ENCODE results near the gene TALDO1.

TALDO1 gene

DNA sequence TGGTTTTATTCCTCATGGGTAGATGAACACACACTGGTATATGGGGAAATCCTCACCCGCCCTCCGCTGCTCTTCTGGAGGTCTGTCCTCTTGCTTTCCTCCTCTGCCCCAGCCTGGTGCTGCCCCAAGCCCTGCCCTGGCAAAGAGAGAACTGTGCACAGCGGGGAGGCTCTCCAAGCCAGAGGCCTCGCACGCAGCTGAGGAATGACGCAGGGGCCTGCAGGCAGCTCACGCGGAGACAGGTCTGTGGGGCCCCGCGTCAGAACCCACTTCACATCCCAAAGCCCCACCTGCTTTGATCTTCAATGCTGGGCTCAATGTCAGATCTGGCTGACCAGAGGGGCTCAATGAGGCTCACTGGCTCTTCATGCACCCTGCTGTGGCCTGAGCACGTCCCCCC, 20.0 kb downstream of the TALDO1 start:
- no peak for DNase-seq (ENCODE audit: extremely low spot score)
- CTCF ChIA-PET = no interaction called here
- TF ChIP-seq TARDBP (IDR thresholded peaks at IDR 0.05) (no peak), CTBP1 (IDR thresholded peaks at IDR 0.05; ENCODE audit: borderline replicate concordance) (no peak), FOXK2 (IDR thresholded peaks at IDR 0.05) (no peak), SUZ12 (IDR thresholded peaks at IDR 0.05) (no peak), L3MBTL2 (conservative IDR thresholded peaks at IDR 0.05) (no peak), ARNT (IDR thresholded peaks at IDR 0.05) (no peak), PKNOX1 (IDR thresholded peaks at IDR 0.05) (no peak), HDGF (IDR thresholded peaks at IDR 0.05; ENCODE audit: borderline replicate concordance) (no peak), NFRKB (IDR thresholded peaks at IDR 0.05) (no peak), LEF1 (IDR thresholded peaks at IDR 0.05; ENCODE audit: borderline replicate concordance) (no peak), SP1 (IDR thresholded peaks at IDR 0.05) (no peak), ZNF384 (IDR thresholded peaks at IDR 0.05) (no peak), BHLHE40 (IDR thresholded peaks at IDR 0.05; ENCODE audit: borderline replicate concordance) (no peak), FOXA1 (IDR thresholded peaks at IDR 0.05) (no peak), ELF4 (IDR thresholded peaks at IDR 0.05) (no peak), FOXM1 (IDR thresholded peaks at IDR 0.05; ENCODE audit: borderline replicate concordance) (no peak)
- POLR2A ChIA-PET = interaction anchor here (1.8 kb wide), 1 partner anchor 10 kb away, joined by 5 read pairs; the partner anchor contains the start of gene GATD1

DNA sequence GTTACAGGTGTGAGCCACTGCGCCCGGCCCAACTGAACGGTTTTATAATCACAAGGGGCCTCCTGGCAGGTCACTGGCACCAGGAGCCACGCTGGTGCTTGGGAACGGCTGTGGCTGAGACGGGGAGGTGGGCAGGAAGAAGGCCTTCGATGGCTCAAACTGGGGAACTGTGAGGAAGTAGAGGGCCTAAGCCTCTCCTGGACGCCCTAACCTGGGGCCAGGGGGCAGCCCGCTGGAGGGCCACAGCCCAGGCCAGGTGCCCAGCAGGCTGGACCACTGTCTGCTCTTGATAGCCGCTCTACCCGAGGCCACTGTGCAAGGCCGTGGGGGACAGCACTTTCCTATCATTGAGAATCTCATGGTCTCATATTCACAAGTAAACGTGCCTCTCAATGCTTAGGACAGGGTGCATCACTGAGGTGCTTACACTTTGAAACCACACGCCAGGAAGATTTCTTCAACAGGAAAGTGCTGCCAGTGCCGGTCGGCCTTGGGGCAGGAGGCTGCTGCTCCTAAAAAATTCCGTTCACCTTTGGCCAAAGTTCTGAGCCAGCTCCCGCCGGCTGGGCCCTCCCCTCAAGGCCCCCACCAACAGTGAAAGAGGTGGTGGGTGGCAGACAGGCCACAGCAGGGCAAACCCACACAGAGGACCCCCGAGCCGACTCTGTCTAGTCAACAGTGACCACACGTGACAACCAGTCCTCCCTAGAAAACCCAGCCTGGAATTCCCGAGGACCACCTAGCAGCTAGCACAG, 22.8 kb downstream of the TALDO1 start:
- no peak for TF ChIP-seq ELF4 (IDR thresholded peaks at IDR 0.05)
- no peak for TF ChIP-seq FOXK2 (IDR thresholded peaks at IDR 0.05)
- no peak for TF ChIP-seq NFRKB (IDR thresholded peaks at IDR 0.05)
- no peak for TF ChIP-seq ARNT (IDR thresholded peaks at IDR 0.05)
- TF ChIP-seq HDGF (IDR thresholded peaks at IDR 0.05; ENCODE audit: borderline replicate concordance) = no peak
- no peak for TF ChIP-seq FOXM1 (IDR thresholded peaks at IDR 0.05; ENCODE audit: borderline replicate concordance)
- no peak for TF ChIP-seq ZNF384 (IDR thresholded peaks at IDR 0.05)
- TF ChIP-seq LEF1 (IDR thresholded peaks at IDR 0.05; ENCODE audit: borderline replicate concordance) = no peak
- TF ChIP-seq SP1 (IDR thresholded peaks at IDR 0.05) = no peak
- TF ChIP-seq FOXA1 (IDR thresholded peaks at IDR 0.05) = no peak
- no peak for TF ChIP-seq TARDBP (IDR thresholded peaks at IDR 0.05)
- no peak for TF ChIP-seq CTBP1 (IDR thresholded peaks at IDR 0.05; ENCODE audit: borderline replicate concordance)
- TF ChIP-seq SUZ12 (IDR thresholded peaks at IDR 0.05) = no peak
- no peak for TF ChIP-seq BHLHE40 (IDR thresholded peaks at IDR 0.05; ENCODE audit: borderline replicate concordance)
- no peak for TF ChIP-seq PKNOX1 (IDR thresholded peaks at IDR 0.05)
- no peak for TF ChIP-seq L3MBTL2 (conservative IDR thresholded peaks at IDR 0.05)
- CTCF ChIA-PET = no interaction called here
- no peak for DNase-seq (ENCODE audit: extremely low spot score)
- POLR2A ChIA-PET = no interaction called here

GRCh38 chr11:770642-771616, 23.7 kb downstream of the TALDO1 start:
- ChIA-PET POLR2A (interaction anchor here (1.2 kb wide), 1 partner anchor 24 kb away, joined by 3 read pairs; the partner anchor contains the start of gene TALDO1), CTCF (no interaction called here)
- DNase-seq (ENCODE audit: extremely low spot score) = no peak
- TF ChIP-seq HDGF (IDR thresholded peaks at IDR 0.05; ENCODE audit: borderline replicate concordance) (no peak), ARNT (IDR thresholded peaks at IDR 0.05) (no peak), FOXK2 (IDR thresholded peaks at IDR 0.05) (no peak), ELF4 (IDR thresholded peaks at IDR 0.05) (no peak), LEF1 (IDR thresholded peaks at IDR 0.05; ENCODE audit: borderline replicate concordance) (no peak), BHLHE40 (IDR thresholded peaks at IDR 0.05; ENCODE audit: borderline replicate concordance) (no peak), SP1 (IDR thresholded peaks at IDR 0.05) (no peak), PKNOX1 (IDR thresholded peaks at IDR 0.05) (no peak), L3MBTL2 (conservative IDR thresholded peaks at IDR 0.05) (no peak)

GRCh38 chr11:771617-772204, 24.4 kb downstream of the TALDO1 start:
- TF ChIP-seq ZNF384 (IDR thresholded peaks at IDR 0.05) (no peak), L3MBTL2 (conservative IDR thresholded peaks at IDR 0.05) (no peak), SP1 (IDR thresholded peaks at IDR 0.05) (no peak), TARDBP (IDR thresholded peaks at IDR 0.05) (no peak), ARNT (IDR thresholded peaks at IDR 0.05) (no peak), LEF1 (IDR thresholded peaks at IDR 0.05; ENCODE audit: borderline replicate concordance) (no peak), BHLHE40 (IDR thresholded peaks at IDR 0.05; ENCODE audit: borderline replicate concordance) (no peak), HDGF (IDR thresholded peaks at IDR 0.05; ENCODE audit: borderline replicate concordance) (no peak), NFRKB (IDR thresholded peaks at IDR 0.05) (no peak), PKNOX1 (IDR thresholded peaks at IDR 0.05) (no peak), FOXA1 (IDR thresholded peaks at IDR 0.05) (no peak), SUZ12 (IDR thresholded peaks at IDR 0.05) (no peak), FOXM1 (IDR thresholded peaks at IDR 0.05; ENCODE audit: borderline replicate concordance) (no peak), CTBP1 (IDR thresholded peaks at IDR 0.05; ENCODE audit: borderline replicate concordance) (no peak), ELF4 (IDR thresholded peaks at IDR 0.05) (no peak)
- ChIA-PET POLR2A (interaction anchor here (1.2 kb wide), 1 partner anchor 24 kb away, joined by 3 read pairs; the partner anchor contains the start of gene TALDO1), CTCF (no interaction called here)
- DNase-seq (ENCODE audit: extremely low spot score) = no peak
